NCI-H2196 (cell line): ENCODE data around the gene PANX1.
"Not testable (repeated sequence)": the region's sequence is repeated elsewhere in the genome, so short reads cannot be mapped to it uniquely, and the experiment has no call there.

Source experiments
- DNase-seq: peaks from one replicate; lab custom pipeline; 2025; ENCODE audit not compliant: unreplicated experiment; lab: John Stamatoyannopoulos, UW

Gene PANX1

GRCh38 chr11:94149431-94150017 lies 20.9 kb downstream of the PANX1 start:
- no peak for DNase-seq

- DNase-seq, result no peak
These were observed 21.4 kb downstream of the PANX1 start for GRCh38 chr11:94150056-94150455.

GRCh38 chr11:94150704-94151685 lies 22.4 kb downstream of the PANX1 start:
- no peak for DNase-seq

GRCh38 chr11:94151903-94152677 lies 23.4 kb downstream of the PANX1 start:
- DNase-seq, result no peak

GRCh38 chr11:94152678-94153065 lies 24.0 kb downstream of the PANX1 start:
- DNase-seq, result no peak

GRCh38 chr11:94153320-94153719 lies 24.7 kb downstream of the PANX1 start:
- DNase-seq, result no peak

- no peak for DNase-seq
These were observed 25.6 kb downstream of the PANX1 start for GRCh38 chr11:94154095-94154856.

GRCh38 chr11:94157339-94157738 lies 28.7 kb downstream of the PANX1 start:
- DNase-seq, result not testable (repeated sequence)

- DNase-seq, result no peak
These were observed 40.2 kb downstream of the PANX1 start for GRCh38 chr11:94168882-94169281.

- no peak for DNase-seq
These were observed 40.9 kb downstream of the PANX1 start for GRCh38 chr11:94169516-94169915.

- DNase-seq, result no peak
These were observed 41.4 kb downstream of the PANX1 start for GRCh38 chr11:94169930-94170545.

- no peak for DNase-seq
These were observed 42.3 kb downstream of the PANX1 start for GRCh38 chr11:94170953-94171352.

- peak; percentile 9 for DNase-seq
These were observed 43.2 kb downstream of the PANX1 start for GRCh38 chr11:94171693-94172440.

- no peak for DNase-seq
These were observed 46.9 kb downstream of the PANX1 start for GRCh38 chr11:94175535-94175934.

- no peak for DNase-seq
These were observed 49.7 kb downstream of the PANX1 start for GRCh38 chr11:94178331-94178730.

- DNase-seq, result no peak
These were observed 51.1 kb downstream of the PANX1 start for GRCh38 chr11:94179696-94180095.

- no peak for DNase-seq
These were observed 52.9 kb downstream of the PANX1 start for GRCh38 chr11:94181526-94181925.

- DNase-seq, result no peak
These were observed 53.3 kb downstream of the PANX1 start for GRCh38 chr11:94181943-94182342.

- DNase-seq, result no peak
These were observed 54.7 kb downstream of the PANX1 start for GRCh38 chr11:94183251-94183885.
